Measurements from ENCODE around the gene PRADC1. TPM values are rescaled to one million over a fixed set of nuclear protein-coding genes. Genes with fewer than 3 reads are reported as not detected.
"Not testable (repeated sequence)": the region's sequence is repeated elsewhere in the genome, so short reads cannot be mapped to it uniquely, and the experiment has no call there.

PRADC1 gene
- total and polyA plus RNA-seq, 10 donors: 10.4 to 29.5 (median 21.9) TPM

- no peak overlapping the region for H3K27ac ChIP-seq
- H3K4me3 ChIP-seq: no peak overlapping the region
- intact Hi-C loops (cut with DNase I; ENCODE audit: low total_unique reads): no loop called here
- 86 to 94% (median 92%) methylated on average over 15 of the region's 15 CpGs for WGBS, 5 donors
- peaks cover 0 to 73% (median 9%) of the 10 kb centered on the region in 6 donors for H3K36me3 ChIP-seq
- H3K9me3 ChIP-seq: no peaks in the 10 kb centered on the region
- no peak for DNase-seq
- peaks cover 0 to 9% (median 5%) of the 10 kb centered on the region in 6 donors for H3K4me1 ChIP-seq
- H3K27me3 ChIP-seq (replicated peaks in 1 of 7): peaks cover 0 to 20% (median 0%) of the 10 kb centered on the region in 7 donors
- TF ChIP-seq POLR2A (IDR thresholded peaks at IDR 0.05) (no peak), CTCF (IDR thresholded peaks at IDR 0.05 in 8 of 11, conservative IDR thresholded peaks at IDR 0.05 in 3 of 11) (no peak), POLR2AphosphoS5 (IDR thresholded peaks at IDR 0.05) (no peak)
Measured at GRCh38 chr2:73264332-73264606, 31.2 kb upstream of the PRADC1 start.

- Histone ChIP-seq H3K4me3 (no peak overlapping the region), H3K9me3 (no peaks in the 10 kb centered on the region), H3K36me3 (peaks cover 0 to 74% (median 9%) of the 10 kb centered on the region in 6 donors), H3K27ac (no peak overlapping the region), H3K4me1 (peaks cover 0 to 5% (median 2%) of the 10 kb centered on the region in 6 donors), H3K27me3 (replicated peaks in 1 of 7) (peaks cover 0 to 14% (median 0%) of the 10 kb centered on the region in 7 donors)
- WGBS, 5 donors: 94 to 98% (median 95%) methylated on average over 9 to 16 of the region's 16 CpGs
- DNase-seq: no peak
- TF ChIP-seq POLR2A (IDR thresholded peaks at IDR 0.05): no peak
- no peak for TF ChIP-seq CTCF (IDR thresholded peaks at IDR 0.05 in 8 of 11, conservative IDR thresholded peaks at IDR 0.05 in 3 of 11)
- TF ChIP-seq POLR2AphosphoS5 (IDR thresholded peaks at IDR 0.05): no peak
- intact Hi-C loops (cut with DNase I; ENCODE audit: low total_unique reads): no loop called here
Measured at GRCh38 chr2:73263540-73264331, 30.7 kb upstream of the PRADC1 start.

GRCh38 chr2:73262691-73263429 is 29.8 kb upstream of the PRADC1 start:
- H3K4me1 ChIP-seq; H3K4me3 ChIP-seq; DNase-seq; H3K27me3 ChIP-seq (replicated peaks in 1 of 7); H3K9me3 ChIP-seq; intact Hi-C loops (cut with DNase I; ENCODE audit: low total_unique reads); H3K27ac ChIP-seq: not testable (repeated sequence)
- peaks cover 0 to 75% (median 9%) of the 10 kb centered on the region in 6 donors for H3K36me3 ChIP-seq
- 87 to 96% (median 91%) methylated on average over 16 to 18 of the region's 18 CpGs for WGBS, 5 donors

GRCh38 chr2:73262108-73262651 is 29.1 kb upstream of the PRADC1 start:
- no peak for DNase-seq
- H3K9me3 ChIP-seq: no peaks in the 10 kb centered on the region
- WGBS, 5 donors: 88 to 94% (median 91%) methylated on average over 4 of the region's 4 CpGs
- TF ChIP-seq CTCF (IDR thresholded peaks at IDR 0.05 in 8 of 11, conservative IDR thresholded peaks at IDR 0.05 in 3 of 11): no peak
- no peak for TF ChIP-seq POLR2A (IDR thresholded peaks at IDR 0.05)
- TF ChIP-seq POLR2AphosphoS5 (IDR thresholded peaks at IDR 0.05): no peak
- H3K27ac ChIP-seq: no peak overlapping the region
- peaks cover 0 to 7% (median 0%) of the 10 kb centered on the region in 7 donors for H3K27me3 ChIP-seq (replicated peaks in 1 of 7)
- intact Hi-C loops (cut with DNase I; ENCODE audit: low total_unique reads): no loop called here
- H3K36me3 ChIP-seq: peaks cover 0 to 75% (median 9%) of the 10 kb centered on the region in 6 donors
- peaks cover 0 to 6% (median 0%) of the 10 kb centered on the region in 6 donors for H3K4me1 ChIP-seq
- no peak overlapping the region for H3K4me3 ChIP-seq

Data from spleen (tissue), 11 donors.